Urinary bladder (tissue), 4 donors: ENCODE data around the gene USP2. TPM values are rescaled to one million over a fixed set of nuclear protein-coding genes. Genes with fewer than 3 reads are reported as not detected.

ENCODE experiments used
- DNase-seq: peaks from one replicate; pipeline ENCODE4 v3.0.0-alpha.2; 2015; ENCODE audit errors: extremely low spot score
- H3K27ac ChIP-seq: one replicate; pipeline ENCODE4 v1.5.1; 2013; ENCODE audit warnings: low read depth, mild to moderate bottlenecking, moderate library complexity
- H3K36me3 ChIP-seq: one replicate; pipeline ENCODE4 v1.6.1; 2013; ENCODE audit warnings: mild to moderate bottlenecking, moderate library complexity; ENCODE audit not compliant: insufficient read depth
- H3K4me1 ChIP-seq: one replicate; pipeline ENCODE4 v1.6.1; 2013; ENCODE audit warnings: mild to moderate bottlenecking, moderate library complexity; ENCODE audit not compliant: insufficient read depth
- H3K4me3 ChIP-seq: one replicate; pipeline ENCODE4 v1.5.1; 2013; ENCODE audit warnings: low read depth, low read length
- WGBS: extraction: QIAGEN DNeasy Blood & Tissue Kit; methylation state at CpG from one replicate; pipeline ENCODE4 v1.1.7; 2013; 5-methylcytosine and 5-hydroxymethylcytosine counted together
- polyA plus RNA-seq: library from polyadenylated mRNA; stranded (reverse); fragments of 200-250 nt; gene quantifications from one replicate; pipeline ENCODE4 v1.2.3, GENCODE V29; 2013
- total RNA-seq: library from RNA; depleted of rRNA; stranded (reverse); fragments of >200 nt; gene quantifications from one replicate; pipeline ENCODE4 v1.2.3, GENCODE V29; 2014
- donor health status: healthy with polysubstance abuse.
- donor health status: healthy.

Gene USP2
- total and polyA plus RNA-seq, 2 donors = 1.1 to 4.8 TPM

- no peaks in the 10 kb centered on the region for H3K36me3 ChIP-seq
- WGBS = 68% methylated on average over 12 of the region's 12 CpGs
- no peak overlapping the region for H3K4me3 ChIP-seq
- no peak overlapping the region for H3K27ac ChIP-seq
- H3K4me1 ChIP-seq = no peaks in the 10 kb centered on the region
- DNase-seq = no peak
These were observed 4.2 kb downstream of the USP2 start for GRCh38 chr11:119377112-119377901.

DNA sequence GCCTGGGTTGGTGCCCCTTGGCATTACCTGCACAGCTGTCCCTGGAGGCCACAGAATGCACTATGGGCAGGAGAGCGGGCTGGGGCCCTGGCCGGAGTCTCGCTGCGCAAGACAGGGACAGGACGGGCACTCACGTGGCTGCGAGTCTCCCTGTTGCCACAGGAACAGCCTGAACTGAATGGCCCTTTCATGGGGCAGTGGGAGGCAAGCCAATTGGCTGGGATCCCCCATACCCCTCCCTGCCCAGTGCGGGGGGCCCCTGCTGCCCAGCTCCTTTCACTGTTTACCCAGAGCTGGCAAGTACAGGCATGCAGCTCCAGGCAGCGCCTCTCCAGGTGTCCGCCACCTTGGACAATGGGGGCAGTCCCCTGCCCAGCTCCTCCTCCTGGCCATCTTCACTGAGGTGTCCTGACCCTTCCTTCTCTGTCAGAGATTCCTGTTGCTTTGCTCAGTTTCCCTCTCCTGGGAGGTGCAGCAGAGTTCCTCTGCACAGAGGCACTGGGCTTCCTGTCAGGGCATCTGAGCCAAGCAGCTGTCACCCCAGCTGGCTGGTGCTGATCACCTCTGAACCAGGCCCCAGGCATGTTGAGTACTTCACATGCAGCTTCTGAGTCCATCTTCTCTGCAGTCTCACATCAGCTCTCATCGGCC lies 5.2 kb downstream of the USP2 start:
- DNase-seq = no peak
- no peak overlapping the region for H3K4me3 ChIP-seq
- no peaks in the 10 kb centered on the region for H3K4me1 ChIP-seq
- H3K36me3 ChIP-seq = no peaks in the 10 kb centered on the region
- H3K27ac ChIP-seq = no peak overlapping the region
- 65% methylated on average over 11 of the region's 11 CpGs for WGBS

- H3K36me3 ChIP-seq = no peaks in the 10 kb centered on the region
- DNase-seq = no peak
- no peaks in the 10 kb centered on the region for H3K4me1 ChIP-seq
- 41% methylated on average over 14 of the region's 14 CpGs for WGBS
- no peak overlapping the region for H3K27ac ChIP-seq
- H3K4me3 ChIP-seq = no peak overlapping the region
These were observed 5.9 kb downstream of the USP2 start for GRCh38 chr11:119375337-119376196.

DNA sequence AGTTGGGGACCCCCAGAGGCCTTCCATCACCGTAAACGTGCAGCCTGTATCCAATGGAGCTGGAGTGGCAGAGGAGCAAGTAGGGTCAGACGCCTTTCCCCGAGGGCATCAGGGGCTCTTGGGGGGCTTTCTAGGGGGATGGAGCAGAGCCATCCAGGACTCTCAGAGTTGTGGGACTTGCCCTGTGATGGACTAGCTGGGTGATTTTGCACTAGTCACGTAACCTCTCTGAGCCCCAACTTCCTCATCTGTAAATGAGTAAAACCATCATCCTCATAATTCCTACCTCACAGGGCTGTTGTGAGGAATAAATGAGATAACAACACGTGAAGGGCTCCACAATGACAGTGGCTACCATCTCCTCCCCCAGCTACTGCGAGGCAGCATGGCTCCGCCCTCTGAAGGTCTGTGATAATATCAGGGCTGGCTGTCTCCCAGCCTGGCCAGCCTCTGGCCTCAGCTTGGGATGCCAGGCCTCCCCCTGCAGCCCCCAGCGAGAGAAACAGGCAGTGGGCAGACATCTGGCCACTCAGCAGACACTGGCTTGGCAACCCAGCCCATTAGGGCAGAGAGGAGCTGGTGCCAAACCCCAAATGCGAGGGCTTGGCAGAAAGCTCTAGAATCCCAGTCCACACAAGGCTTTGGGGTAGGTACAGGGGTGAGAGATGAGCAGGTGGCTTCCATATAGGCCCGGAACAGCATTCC lies 6.7 kb downstream of the USP2 start:
- no peak for DNase-seq
- Histone ChIP-seq H3K36me3 (no peaks in the 10 kb centered on the region), H3K4me1 (no peaks in the 10 kb centered on the region), H3K27ac (no peak overlapping the region), H3K4me3 (no peak overlapping the region)
- WGBS = 43% methylated on average over 11 of the region's 11 CpGs

- Histone ChIP-seq H3K36me3 (no peaks in the 10 kb centered on the region), H3K27ac (no peak overlapping the region), H3K4me1 (no peaks in the 10 kb centered on the region), H3K4me3 (no peak overlapping the region)
- WGBS = 56% methylated on average over 5 of the region's 5 CpGs
- DNase-seq = no peak
These were observed 7.4 kb downstream of the USP2 start for GRCh38 chr11:119373921-119374631.

DNA sequence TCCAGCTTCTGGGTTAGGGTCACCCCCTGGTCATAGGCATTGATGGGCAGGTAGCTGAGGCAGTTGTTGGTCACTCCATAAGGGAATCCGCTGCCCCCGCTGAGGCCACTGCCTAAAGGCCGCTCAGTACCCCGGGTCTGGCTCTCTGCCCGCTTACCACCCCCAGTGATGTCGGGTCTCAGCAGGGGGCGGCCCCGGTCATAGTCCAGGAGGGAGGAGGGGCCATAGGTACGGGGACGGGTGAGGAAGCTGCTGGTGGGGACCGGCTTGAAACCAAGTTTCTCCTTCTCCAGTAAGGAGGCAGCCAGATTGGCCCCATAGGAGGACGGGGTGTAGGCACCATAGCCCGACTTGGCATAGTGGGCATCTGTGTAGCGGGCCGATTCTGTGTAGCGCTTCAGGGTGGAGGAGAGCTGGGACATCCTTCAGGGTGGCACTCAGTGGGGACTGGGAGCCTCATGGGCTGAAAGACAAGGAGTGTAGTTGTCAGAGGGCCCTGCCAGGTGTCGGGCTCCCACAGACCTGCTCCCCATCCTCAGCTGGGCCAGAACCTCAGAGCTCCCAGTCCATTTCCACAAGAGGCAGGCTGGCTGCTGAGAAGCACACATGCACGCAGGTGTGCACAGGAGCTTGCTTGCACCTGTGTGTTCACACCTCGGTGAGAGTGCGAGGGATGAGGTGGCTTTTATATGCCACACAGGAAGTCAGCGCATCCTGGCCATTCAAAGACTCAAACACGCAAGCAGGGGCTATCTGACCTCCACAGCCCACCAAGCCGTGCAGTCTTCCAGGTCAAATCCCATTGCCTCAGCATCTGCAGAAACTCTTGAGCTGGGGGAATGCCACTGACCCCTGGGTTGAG lies 8.2 kb downstream of the USP2 start:
- no peaks in the 10 kb centered on the region for H3K4me1 ChIP-seq
- WGBS = 85% methylated on average over 23 of the region's 23 CpGs
- H3K36me3 ChIP-seq = no peaks in the 10 kb centered on the region
- no peak for DNase-seq
- H3K27ac ChIP-seq = no peak overlapping the region
- no peak overlapping the region for H3K4me3 ChIP-seq

DNA sequence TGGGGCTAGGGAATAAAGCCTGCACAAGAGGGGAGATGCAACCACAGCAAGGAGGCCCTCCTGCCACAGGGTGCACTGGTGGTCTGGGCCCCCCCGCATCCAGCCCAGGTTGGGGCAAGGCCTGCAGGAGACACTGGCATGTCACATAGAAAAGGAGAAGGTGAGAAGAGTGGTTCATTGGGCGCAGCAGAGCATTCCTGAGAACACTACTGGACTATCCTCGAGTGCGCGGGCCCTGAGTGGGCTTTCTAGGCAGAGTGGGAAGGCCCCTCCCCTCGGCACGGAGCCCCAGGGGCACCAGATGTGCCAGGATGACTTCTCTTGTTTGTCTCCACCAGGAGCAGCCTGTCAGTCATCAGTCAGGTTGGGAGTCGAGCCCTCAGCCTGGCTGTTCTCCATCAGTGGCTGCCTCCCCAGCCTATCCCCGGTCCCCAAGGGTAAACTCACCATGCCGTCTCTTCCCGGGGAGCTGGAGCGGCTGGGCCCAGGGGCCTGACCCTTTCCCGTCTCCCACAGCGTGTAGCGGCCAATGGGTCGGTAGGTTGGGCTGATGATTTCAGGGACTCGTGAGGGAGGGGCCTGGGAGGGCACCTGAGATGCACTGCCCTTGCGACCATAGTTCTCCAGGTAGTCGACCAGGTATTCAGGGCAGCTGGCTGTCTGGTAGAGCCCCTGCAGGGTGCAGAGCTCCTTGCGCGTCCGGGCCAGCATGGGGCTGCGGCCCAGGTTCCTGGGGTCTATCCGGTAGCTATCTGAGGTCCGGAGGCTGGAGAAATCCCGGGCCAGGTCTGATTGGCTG lies 9.0 kb downstream of the USP2 start:
- Histone ChIP-seq H3K4me3 (no peak overlapping the region), H3K4me1 (no peaks in the 10 kb centered on the region), H3K27ac (no peak overlapping the region), H3K36me3 (no peaks in the 10 kb centered on the region)
- no peak for DNase-seq
- 89% methylated on average over 26 of the region's 26 CpGs for WGBS

DNA sequence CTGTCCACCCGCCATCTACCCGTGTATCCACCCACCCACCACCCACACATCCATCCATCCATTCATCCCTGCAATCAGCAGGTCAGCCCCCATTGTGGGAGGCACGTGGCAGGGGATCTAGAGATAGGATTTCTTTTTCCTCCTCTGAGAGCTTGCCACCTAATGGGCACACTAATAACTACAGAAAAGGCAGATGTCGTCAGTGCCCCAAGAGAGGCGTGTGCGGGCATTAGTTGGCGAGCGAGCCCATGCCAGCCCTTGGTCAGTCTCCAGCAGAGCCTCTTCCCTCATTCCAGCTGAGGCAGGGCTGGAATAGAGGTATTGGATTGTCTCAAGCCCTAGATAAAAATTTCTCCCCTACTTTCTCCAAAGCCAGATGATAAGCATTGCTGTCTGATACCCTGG lies 9.7 kb downstream of the USP2 start:
- H3K4me1 ChIP-seq = no peaks in the 10 kb centered on the region
- H3K4me3 ChIP-seq = no peak overlapping the region
- WGBS = 76% methylated on average over 8 of the region's 8 CpGs
- no peaks in the 10 kb centered on the region for H3K36me3 ChIP-seq
- DNase-seq = no peak
- no peak overlapping the region for H3K27ac ChIP-seq

DNA sequence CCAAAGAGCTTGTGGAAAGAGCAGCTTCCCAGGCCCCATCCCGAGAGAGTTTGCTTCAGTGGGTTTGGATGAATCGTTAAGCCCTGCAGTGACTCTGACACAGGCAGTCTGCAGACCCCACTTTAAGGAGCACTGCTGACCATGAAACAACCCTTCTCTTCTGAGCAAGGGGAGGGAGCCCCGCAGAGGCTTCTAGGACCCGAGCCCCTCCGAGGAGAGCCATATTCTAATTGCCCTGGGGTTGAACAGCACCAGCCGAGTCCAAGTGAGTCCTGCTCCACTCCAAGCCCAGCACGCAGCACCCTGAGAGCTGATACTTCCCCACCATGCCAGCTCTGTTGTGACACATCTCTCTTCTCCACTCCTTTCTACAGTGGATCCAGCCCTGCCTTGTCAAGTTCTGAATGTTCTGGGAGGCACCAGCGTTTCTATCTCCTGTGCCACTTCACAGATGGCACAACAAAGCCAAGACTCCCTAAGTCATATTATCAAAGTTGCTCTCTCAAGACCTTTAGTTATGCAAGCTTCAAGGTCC lies 10.4 kb downstream of the USP2 start:
- WGBS = 63% methylated on average over 8 of the region's 8 CpGs
- H3K4me1 ChIP-seq = no peaks in the 10 kb centered on the region

GRCh38 chr11:119370486-119371046 lies 10.9 kb downstream of the USP2 start:
- no peak for DNase-seq
- Histone ChIP-seq H3K36me3 (no peaks in the 10 kb centered on the region), H3K27ac (no peak overlapping the region), H3K4me3 (no peak overlapping the region), H3K4me1 (no peaks in the 10 kb centered on the region)
- 54% methylated on average over 8 of the region's 8 CpGs for WGBS

More for the DNA sequence above, 10.4 kb downstream of the USP2 start:
- H3K4me3 ChIP-seq = no peak overlapping the region
- no peak for DNase-seq
- no peaks in the 10 kb centered on the region for H3K36me3 ChIP-seq
- no peak overlapping the region for H3K27ac ChIP-seq
